ENCODE data around the gene ITPKB.

- no peak for TF ChIP-seq CTCF (IDR thresholded peaks at IDR 0.05; ENCODE audit: borderline replicate concordance, extremely low read depth, low read length, poor library complexity, severe bottlenecking)
- no peak for TF ChIP-seq EZH2 (IDR thresholded peaks at IDR 0.05; ENCODE audit: borderline replicate concordance, low read depth, low read length, severe bottlenecking)
Observed at GRCh38 chr1:226712742-226713419, 26.2 kb downstream of the ITPKB start.

Data from DND-41 (cell line).